GM10266 (cell line): Measurements from ENCODE around the gene CERS5.

ENCODE experiments used
- DNase-seq: peaks from one replicate; pipeline ENCODE4 v3.0.0; 2012; ENCODE audit errors: extremely low spot score
- CTCF ChIP-seq: IDR thresholded peaks from 2 replicates; pipeline ENCODE4 v1.5.1; 2012; ENCODE audit warnings: mild to moderate bottlenecking, low read depth; ENCODE audit not compliant: control insufficient read depth, insufficient read depth; ENCODE audit errors: missing control alignments

Gene CERS5

GRCh38 chr12:50207424-50207823 lies 40.3 kb upstream of the CERS5 start:
- no peak for TF ChIP-seq CTCF
- no peak for DNase-seq

GRCh38 chr12:50205648-50206047 lies 38.5 kb upstream of the CERS5 start:
- TF ChIP-seq CTCF, result no peak

GRCh38 chr12:50203691-50204090 lies 36.5 kb upstream of the CERS5 start:
- no peak for TF ChIP-seq CTCF
- no peak for DNase-seq

More at GRCh38 chr12:50205648-50206047, 38.5 kb upstream of the CERS5 start:
- DNase-seq, result no peak

- no peak for DNase-seq
- TF ChIP-seq CTCF, result no peak
Measured at GRCh38 chr12:50201987-50202521, 34.9 kb upstream of the CERS5 start.

- DNase-seq, result no peak
- TF ChIP-seq CTCF, result no peak
Measured at GRCh38 chr12:50200552-50201273, 33.5 kb upstream of the CERS5 start.

GRCh38 chr12:50198829-50199228 lies 31.7 kb upstream of the CERS5 start:
- TF ChIP-seq CTCF, result no peak
- no peak for DNase-seq

GRCh38 chr12:50197297-50197727 lies 30.1 kb upstream of the CERS5 start:
- no peak for DNase-seq
- no peak for TF ChIP-seq CTCF
